Activated CD4-positive, CD25-positive, alpha-beta regulatory T cell treated with anti-CD3 and anti-CD28 coated beads, Interleukin-2, amount 50 U/mL, for 72 hours (primary cell): ENCODE data around the gene ZNF771.

Source experiments
- DNase-seq: peaks from one replicate; pipeline ENCODE4 v3.0.0; 2021

Gene ZNF771

DNA sequence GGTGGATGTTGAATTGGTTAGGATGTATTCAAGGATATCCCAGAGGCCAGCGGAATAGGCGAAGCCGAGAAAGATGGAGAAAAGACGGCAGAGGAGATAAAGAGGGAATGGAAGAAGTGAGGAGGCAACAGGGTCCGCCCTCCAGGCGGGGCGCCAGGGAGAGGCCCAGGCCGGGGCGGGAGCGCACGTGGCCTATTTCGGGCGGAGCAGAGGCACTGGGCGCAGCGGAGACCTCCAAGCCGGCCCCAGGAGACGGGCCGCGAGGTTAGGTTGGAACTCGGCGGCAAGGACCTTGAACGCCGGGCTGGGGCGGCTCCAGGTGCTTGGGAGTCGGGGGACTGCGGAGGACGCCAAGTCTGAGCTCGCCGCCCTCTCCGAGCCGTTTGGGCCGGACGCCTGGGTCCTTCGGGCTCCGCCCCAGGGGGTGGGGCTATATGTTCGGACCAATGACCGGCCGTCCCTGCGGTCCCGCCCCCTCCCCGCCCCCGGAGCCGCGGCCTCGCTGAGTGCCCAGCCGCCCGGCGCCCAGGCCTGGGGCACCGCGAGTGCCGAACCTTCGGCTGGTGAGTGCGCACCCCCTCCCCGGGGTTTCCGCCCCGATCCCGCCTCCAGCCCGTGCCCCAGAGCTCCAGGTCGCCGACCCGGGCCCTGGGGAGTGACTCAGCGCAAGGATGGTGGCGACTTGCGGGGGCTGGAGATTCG lies at the start of gene ZNF771:
ZNF771 (plus strand) TSS at position 505 of the 702 bp plus-strand sequence. CDS start 448 bp downstream, outside the sequence.
- peak; percentile 95 for DNase-seq

DNA sequence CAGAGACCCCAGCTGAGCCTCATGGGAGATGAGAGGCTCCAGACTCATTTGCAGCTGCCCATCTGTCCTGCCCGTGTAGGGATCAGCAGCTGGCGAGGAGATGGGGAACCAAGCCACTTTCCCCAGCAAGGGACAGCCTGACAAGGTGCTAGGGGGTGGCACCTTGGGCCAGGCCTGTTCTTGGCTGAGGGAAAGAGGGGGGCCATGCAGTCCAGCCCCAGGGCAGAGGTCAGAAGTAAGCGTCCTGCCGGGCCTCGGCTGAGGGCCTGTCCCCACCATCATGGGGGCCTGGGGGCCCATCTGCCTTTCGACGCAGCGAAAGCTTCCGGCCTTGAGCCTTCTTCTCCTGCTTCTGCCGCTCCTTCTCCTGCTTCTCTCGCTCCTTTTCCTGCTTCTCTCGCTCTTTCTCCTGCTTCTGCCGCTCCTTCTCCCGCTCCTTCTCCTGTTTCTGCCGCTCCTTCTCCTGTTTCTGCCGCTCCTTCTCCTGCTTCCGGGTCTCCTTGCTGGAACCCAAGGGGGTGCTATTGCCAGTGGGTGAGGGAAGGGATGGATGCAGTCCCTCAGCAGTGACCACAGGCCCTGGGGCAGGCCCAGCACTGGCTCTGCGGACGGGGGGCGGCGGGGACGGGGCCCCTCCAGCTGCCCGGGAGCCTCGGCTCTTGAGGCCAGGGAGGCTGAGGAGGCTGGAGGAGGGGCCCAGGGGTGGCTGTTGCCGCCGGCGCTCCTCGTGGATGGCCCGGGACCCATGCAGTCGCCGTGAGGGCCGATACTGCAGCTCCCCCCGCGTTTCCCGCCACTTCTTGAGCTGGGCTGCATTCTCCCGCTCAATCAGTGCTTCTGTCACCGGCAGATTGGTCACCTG lies 49.5 kb upstream of the ZNF771 start:
- DNase-seq = no peak

DNA sequence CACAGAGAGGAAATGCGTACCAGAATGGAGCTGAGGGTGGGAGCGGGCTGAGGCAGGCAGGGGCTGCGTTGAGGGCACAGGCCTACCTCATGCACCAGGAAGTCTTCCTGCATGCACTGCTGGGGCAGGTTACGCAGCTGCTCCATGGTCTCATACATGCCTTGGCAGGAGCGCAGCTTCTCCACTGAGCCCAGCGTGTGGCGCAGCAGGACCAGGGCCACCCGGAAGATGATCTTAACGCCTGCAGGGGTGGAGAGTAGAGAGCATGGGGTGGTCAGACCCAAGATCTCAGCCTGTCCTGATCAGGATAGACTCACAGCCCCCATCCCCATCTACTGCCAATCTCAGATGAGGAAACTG lies 48.8 kb upstream of the ZNF771 start:
- no peak for DNase-seq

DNA sequence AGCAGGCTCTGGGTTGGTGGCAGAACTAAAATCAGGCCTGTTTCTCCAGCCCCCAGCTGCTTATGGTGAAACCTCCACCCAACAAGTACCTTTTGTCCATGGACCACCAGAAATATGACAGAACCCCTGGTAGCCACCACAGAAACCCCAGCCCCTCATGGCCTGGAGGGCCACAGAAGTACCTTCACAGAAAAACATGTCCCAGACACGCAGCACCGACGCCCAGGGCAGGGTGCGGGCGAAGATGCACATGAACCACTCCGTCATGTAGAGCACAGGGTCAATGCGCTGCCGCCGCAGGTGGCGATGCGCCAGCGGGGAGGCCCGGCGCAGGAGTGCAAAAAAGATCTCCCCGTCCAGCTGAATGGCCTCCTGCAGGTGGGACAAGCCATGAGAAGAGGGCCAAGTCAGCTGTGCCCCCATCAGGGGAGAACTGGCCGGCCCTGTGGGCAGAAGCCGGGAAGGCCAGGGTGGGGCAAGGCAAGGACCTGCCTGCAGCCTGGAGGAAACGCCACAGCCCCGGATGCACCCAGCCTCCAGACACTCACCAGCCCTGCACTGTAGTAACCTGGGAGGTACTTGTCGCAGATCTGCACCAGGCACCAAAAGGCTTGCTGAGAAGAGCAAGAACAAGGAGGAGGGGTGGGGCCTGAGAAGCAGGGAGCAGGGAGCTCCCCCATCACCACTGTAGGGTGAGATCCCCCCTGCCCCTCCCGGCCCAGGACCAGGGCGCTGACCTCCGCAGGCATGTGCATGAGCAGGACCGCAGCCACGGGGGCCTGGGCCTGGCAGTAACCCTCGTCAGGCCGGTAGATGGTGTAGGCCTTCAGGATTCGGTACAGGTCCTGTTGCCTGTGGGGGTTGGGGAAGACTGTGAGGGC lies 48.2 kb upstream of the ZNF771 start:
- no peak for DNase-seq

DNA sequence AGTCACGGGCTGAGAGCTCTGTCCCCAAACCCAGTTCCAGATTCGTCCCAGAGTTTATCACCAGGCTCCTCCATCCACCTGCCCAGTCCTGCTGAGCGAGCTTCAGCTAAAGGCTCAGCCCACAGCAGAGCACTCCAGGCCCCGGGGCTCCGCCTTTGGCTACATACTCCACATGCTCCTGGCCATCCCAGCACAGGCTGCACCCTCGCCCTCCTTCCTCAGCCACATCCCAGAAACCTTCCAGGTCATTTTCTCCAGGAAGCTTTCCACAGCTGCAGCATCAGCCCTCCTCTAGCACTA lies 47.6 kb upstream of the ZNF771 start:
- DNase-seq = no peak

DNA sequence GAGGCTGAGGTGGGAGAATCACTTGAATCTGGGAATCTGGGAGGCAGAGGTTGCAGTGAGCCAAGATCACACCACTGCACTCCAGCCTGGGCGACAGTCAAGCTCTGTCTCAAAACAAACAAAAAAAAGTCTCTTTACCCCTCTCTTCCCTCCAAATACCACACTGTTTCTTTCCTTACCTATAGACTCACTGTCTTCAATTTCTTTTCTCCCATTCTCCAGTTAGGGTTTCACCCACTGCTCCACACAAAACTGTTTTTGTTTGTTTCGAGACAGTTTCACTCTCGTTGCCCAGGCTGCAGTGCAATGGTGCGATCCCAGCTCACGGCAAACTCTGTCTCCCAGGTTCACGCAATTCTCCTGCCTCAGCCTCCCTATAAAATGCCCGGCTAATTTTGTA lies 46.2 kb upstream of the ZNF771 start:
- no peak for DNase-seq

DNA sequence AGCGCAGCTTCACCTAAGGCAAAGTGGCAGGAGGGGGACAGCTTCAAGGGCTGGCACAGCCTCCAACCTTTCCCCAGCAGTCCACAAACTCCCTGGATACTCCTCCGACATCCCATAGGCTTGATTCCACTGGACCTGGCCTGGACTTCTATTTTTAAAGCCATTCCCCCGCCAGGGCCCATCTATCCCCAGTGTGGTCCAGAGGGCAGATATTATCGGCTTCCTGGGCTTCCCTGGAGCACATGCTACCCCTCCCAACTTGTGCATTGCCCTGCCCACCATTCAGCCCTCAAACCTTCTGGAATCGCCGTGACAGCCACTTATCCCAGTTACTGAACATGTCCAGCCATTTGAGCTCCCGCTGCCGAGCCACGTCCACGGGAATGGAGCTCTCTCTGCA lies 42.2 kb upstream of the ZNF771 start:
- DNase-seq = no peak

DNA sequence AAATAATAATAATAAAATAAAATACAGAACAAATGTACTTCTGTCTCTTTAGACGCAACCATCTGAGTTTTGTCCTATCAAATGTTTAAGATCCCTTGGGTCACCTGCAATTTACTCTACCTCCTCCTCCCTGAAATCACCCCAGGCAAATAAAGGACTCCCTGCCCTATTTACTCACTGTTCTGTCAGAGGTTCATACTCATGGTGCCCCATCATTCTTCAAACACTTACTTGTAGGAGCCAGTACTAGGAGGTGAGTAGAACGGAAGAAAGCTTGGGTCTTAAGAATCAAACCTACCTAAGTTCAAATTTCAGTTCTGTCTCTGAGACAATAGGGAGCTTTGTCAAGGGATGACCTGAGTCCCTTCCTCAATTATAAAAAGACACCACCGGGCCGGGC lies 40.9 kb upstream of the ZNF771 start:
- DNase-seq = no peak

DNA sequence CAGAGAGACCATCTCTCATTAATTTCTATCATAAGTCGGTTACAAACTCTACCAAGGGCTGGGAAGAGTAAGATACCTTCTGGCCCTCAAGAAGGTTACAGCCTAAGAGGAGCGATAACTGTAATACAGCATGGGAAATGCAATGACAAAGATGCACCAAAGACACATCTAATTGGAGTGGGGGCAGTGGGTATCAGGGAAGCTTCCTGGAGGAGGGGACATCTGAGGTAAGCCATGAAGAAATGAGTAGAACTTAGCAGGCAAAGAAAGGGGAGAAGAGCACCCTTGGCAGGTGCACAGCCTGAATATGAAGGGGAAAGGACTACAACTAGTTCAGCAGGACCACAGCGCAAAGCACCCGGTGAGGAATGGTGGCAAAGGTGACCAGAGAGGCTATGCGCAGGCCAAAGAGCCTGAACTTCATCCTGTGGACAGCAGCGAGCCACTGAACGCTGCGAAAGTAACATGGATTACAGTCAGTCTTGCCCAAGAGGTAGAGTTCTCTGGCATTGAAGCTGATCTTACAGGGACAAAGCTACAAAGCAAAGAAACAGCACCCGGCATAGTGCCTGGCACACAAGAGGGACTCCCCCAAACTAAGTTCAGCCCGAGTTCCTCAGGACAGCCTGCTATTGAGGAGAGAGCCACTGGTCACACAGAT lies 39.9 kb upstream of the ZNF771 start:
- no peak for DNase-seq

DNA sequence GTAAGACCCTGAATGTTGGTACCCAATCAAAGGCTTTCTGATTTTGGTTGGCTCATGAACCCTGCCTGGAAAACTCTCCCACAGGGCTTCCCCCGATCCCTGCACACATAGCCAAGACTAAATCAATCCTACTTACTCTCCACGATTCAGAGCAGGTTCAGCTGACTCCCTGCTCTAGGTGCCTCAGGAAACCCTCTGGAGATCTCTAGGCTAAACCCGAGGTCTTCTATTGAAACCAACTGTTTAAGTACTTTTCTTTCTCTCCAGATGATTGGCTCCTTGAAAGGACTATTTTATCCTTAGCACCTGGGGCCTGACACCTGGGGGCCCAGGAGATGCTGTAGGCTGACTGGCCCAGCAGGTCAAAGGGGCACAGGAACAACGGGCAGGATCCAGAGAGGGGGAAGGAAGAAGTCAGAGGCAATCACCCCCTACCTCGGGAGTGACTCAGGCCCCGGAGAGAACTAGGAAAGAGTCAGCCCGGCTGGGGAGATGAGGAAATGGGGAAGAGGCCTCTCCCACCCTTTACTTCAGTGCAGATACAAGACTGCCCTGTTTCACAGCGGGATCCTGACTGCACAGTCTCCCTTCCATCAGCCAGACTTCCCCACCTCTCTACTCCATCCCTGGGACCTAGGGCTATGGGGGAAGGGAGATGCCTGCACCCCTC lies 39.1 kb upstream of the ZNF771 start:
- DNase-seq = no peak

DNA sequence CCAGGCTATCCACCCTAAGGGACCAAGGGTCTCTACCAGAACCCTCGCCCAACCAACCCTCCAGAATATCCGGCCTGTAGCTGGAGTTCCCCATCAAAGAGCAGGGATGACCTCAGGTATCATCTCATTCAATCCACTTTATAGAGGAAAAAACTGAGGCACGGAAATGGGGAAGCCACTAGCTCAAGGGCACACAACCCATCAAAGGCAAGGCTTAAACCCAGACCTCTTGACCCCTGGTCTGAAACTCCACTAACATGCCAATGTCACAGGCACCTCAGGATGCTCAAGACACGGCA lies 38.7 kb upstream of the ZNF771 start:
- no peak for DNase-seq

DNA sequence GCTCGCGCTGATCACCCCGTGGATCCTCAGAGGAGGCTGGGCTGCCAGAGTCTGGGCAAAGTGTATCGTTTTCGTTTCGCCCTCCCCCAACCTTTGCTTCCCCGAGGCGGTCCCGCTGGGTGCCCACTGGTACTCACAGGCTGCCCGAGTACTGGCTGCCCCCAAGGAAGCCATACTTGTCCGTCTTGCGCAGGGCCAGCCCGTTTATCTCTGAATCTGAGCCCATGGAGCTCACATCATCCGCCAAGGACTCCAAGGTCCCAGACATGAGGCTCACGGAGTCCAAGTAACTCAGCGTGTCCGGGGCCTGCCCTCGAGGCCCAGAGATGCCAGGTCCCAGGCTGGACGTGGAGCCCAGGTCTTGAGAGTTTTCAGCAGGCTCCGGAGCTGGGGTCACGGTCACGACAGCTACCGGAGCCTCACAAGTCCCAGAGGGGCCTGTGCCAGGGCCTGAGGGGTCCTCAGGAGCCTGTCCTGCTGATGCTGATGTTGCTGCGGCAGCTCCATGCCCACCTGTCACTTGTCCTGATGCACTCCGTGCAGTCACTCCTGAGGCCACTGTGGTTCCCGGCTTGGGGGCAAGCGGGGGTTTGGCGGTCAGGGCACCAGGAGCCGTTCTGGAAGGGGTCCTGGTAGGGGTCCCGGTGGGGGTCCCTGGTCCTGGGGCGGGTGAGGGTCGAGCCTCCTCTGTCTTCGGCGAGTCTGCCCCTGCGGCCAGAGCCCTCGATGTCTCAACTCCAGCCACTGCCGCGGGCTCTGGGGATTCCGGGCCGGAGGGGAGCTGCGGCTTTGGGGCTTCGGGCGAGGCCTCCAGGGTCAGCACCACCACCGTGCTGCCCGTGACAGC lies 38.1 kb upstream of the ZNF771 start:
- DNase-seq = no peak

DNA sequence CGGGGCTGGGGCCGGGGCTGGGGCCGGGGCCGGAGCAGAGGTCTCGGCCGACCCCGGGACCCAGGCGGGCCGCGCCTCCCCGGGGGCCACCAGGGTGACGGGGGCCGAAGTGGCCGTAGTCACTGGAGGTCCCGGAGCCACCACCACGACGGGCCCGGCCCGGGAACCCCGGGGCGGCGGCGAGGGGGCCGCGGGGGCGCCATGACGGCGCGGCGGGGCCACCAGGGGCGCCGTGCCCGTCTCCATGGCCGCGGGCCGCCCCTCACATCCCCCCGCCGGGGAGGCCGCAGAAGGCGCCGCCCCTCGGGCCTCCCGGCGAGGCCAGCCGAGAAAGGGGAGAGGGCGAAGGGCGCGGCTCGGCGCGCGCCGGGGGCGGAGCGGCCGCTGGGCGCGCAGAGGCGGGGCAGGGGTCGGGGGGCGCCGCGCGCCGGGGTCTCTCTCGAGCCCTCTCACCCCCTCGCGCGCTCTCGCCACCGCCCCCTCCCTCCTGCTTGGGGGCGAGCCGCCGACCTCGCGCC lies 37.4 kb upstream of the ZNF771 start:
- no peak for DNase-seq

DNA sequence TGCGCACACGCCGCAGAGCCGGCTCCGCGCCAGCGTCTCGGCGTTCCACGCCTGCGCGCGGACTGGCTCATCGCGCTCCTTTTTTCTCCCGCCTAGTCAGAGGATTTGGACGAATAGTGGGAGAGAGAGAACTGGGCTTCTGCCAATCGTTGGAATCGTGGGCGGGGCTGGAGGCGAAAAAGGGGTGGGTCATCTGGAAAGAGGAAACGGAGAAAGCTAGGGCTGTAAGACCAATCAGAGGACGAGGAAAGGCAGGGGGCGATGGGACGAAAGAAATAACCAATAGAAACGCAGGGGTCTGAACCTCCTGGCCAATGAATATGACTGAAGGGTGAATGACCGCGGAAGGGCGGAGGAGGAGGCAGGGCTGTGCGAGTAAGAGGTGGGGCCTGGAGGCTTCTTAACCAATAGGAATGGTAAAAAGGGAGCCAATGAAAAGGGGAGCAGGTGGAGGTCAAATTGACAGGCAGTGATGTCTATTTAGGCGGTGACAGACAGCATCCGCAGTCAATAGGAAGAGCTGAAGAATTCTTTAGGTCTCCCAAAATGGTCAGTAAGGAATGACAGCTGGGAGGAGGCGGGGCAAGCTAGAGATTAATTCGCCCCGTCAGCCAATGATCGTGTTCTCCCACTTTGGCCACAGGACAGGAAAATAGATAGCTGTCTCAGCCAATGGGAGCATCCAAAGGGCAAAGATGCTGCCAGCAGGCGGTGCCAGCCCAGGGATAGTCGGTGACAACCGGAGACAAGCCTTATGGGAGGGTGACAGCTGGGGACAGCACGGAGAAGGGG lies 36.8 kb upstream of the ZNF771 start, which contains the start of gene TBC1D10B:
TBC1D10B (minus strand) TSS at position 39 of the 792 bp plus-strand sequence. CDS start 311 bp downstream, outside the sequence.
- peak; percentile 96 for DNase-seq

DNA sequence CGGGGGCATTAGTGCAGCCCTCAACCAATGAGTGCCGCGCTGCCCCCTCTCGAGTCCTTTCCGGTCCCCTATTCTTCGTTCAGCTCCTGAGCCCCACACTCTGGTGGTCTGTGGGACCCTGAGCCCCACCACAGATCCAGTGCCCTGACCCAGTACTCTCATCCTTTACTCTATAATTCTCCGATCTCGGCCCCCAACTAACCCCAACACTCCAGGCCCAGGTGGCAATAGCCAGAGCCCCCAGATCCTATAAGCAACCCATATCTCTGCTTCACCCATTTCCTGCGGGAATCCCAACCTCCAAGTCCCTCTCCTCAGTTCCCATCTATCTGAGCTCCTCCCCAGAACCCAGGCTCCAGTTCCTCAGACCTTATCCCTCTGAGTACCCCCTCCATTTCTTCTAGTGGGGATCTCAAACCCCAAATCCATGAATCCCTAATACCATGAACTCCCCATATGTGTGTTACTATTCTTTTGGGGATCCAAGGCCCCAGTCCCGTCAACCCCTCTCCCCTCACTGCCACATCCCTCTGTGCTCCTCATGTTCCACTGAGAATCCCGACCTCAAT lies 36.1 kb upstream of the ZNF771 start:
- no peak for DNase-seq

DNA sequence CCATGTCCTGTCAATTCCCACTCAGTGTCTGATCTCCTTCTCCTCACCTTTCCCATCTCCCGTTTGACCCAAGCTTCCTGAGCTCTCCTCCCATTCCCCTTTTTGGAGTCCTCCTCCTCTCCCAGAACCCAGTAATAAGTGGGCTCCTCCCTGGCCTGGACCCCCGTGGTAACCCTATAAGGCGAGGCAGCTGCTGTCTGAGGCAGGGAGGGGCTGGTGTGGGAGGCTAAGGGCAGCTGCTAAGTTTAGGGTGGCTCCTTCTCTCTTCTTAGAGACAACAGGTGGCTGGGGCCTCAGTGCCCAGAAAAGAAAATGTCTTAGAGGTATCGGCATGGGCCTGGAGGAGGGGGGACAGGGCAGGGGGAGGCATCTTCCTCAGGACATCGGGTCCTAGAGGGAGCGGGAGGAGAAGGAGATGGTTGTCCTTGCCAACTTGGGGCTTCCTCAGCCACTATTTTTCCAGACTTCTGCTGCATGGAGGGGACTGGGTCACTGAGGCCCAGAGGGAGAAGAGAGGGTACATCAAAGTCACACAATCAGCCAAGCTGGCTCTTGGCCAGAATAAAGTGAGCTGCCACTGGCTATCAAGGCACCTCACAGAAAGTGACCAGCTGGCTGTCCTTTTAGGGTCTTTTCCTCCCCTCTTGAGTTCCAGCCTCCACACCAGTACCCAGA lies 35.2 kb upstream of the ZNF771 start:
- DNase-seq = no peak

DNA sequence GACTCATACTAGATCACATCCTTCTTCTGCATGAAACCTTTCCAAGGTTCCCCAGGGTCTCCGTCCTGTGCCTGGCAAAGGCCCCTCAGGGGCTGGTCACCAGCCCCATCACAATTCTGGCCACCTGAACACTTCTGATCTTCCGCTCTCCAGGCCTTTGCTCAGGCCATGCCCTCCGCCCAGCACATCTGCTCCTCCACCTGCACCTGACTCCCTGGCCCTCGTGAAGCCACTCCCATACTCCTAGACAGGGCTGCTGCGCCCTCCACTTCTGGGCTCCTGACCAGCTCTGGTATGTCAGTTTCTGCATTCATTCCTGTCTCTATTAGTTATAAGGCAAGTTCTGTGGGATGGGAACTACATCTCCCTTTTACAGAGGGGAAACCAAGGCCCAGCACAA lies 34.7 kb upstream of the ZNF771 start:
- no peak for DNase-seq

DNA sequence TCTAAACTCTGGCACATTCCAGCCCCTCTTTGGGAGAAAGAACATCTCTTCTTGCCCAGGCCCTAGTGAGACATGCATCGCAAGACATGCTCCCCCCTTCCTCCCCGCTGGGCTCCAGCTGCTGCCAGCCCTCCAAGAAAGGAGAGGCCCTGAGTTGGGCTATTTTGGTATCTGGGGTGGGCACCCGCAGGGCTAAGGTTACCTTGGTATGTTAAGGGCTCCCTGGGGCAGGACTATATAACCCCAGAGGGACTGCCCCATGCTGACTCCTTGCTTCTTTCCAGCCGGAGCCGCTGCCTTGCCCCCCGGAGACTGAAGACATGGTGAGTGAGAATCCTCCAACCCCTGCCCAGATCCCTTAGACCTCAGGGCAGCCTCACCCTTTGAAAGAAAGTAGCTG lies 32.9 kb upstream of the ZNF771 start, which contains the start of gene MYL11:
MYL11 (plus strand) TSS at position 265 of the 400 bp plus-strand sequence; CDS start at position 321, 56 bp downstream.
- DNase-seq = no peak

DNA sequence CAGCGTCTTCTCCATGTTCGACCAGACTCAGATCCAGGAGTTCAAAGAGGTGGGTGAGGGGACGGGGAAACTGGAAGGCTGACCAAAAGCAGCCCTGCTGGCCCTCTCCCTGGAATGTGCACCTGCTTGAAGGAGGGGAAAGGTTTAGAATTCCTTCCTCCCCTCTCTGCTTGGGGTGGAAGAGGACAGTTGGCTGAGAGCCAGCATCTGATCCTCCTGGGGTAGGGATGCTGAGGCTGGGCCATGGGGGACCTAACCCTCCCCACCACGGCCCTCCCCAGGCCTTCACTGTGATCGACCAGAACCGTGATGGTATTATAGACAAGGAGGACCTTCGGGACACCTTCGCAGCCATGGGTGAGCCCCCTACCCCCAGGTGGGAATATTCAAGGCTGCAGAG lies 31.5 kb upstream of the ZNF771 start:
- no peak for DNase-seq
